ENCODE results near the gene OSBPL7. TPM values are rescaled to one million over a fixed set of nuclear protein-coding genes. Genes with fewer than 3 reads are reported as not detected.
A peak's percentile ranks its signal among the peaks of the same experiment; 100 is the strongest.

Gene OSBPL7
- total RNA-seq, 2 donors from 2014 or later: 18.2 to 42.2 TPM

DNA sequence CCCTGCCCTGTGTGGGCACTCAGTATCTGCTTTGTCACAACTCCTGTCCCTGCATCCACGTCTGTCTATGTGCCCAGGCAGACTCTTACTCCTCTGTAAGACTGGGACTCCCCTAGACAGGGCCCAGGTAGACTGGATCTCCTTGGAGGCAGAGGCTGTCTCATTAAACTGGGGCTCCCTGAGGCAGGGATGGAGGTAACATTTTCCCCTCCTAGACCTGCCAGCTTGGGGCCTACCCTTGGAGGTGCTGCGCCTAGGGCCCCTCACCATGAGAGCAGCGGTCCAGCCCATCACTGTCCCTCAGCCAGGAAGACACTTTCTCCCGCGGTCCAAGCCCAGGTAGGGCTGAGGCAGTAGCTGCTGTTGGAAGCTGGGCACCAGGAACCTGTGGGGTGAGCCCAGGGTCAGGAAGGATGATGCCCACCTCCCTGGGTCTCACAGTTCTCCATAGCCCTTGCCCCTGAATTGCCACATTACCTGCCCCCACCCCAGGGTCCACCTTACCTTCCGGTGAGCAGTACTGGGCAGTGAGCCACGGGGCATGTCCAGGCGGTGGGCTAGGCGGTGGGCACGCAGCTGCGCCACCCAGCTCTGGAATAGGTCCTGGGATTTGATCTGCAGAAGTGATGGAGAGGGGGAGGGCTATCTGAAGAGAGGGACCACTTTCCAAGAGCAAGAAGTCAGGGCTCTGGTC lies 3.4 kb downstream of the OSBPL7 start:
- DNase-seq (no peak), ATAC-seq (no peak)
- no peak overlapping the region for H3K4me3 ChIP-seq
- peaks cover 25% of the 10 kb centered on the region for H3K4me1 ChIP-seq
- no peak overlapping the region for H3K27ac ChIP-seq
- TF ChIP-seq POLR2A (IDR thresholded peaks at IDR 0.05): no peak
- TF ChIP-seq, protein P1, sequence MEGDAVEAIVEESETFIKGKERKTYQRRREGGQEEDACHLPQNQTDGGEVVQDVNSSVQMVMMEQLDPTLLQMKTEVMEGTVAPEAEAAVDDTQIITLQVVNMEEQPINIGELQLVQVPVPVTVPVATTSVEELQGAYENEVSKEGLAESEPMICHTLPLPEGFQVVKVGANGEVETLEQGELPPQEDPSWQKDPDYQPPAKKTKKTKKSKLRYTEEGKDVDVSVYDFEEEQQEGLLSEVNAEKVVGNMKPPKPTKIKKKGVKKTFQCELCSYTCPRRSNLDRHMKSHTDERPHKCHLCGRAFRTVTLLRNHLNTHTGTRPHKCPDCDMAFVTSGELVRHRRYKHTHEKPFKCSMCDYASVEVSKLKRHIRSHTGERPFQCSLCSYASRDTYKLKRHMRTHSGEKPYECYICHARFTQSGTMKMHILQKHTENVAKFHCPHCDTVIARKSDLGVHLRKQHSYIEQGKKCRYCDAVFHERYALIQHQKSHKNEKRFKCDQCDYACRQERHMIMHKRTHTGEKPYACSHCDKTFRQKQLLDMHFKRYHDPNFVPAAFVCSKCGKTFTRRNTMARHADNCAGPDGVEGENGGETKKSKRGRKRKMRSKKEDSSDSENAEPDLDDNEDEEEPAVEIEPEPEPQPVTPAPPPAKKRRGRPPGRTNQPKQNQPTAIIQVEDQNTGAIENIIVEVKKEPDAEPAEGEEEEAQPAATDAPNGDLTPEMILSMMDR (IDR thresholded peaks at IDR 0.05): no peak
- H3K27me3 ChIP-seq: no peaks in the 10 kb centered on the region
- intact Hi-C loops (cut with DNase I): no loop called here
- H3K36me3 ChIP-seq (replicated peaks in 1 of 2; ENCODE audit: insufficient read depth in 1 of 2, low read depth in 2 of 2): peaks cover 10 to 29% of the 10 kb centered on the region in 2 donors
- no peaks in the 10 kb centered on the region for H3K9me3 ChIP-seq
- 86 to 92% methylated on average over 9 to 11 of the region's 11 CpGs for WGBS, 2 donors

DNA sequence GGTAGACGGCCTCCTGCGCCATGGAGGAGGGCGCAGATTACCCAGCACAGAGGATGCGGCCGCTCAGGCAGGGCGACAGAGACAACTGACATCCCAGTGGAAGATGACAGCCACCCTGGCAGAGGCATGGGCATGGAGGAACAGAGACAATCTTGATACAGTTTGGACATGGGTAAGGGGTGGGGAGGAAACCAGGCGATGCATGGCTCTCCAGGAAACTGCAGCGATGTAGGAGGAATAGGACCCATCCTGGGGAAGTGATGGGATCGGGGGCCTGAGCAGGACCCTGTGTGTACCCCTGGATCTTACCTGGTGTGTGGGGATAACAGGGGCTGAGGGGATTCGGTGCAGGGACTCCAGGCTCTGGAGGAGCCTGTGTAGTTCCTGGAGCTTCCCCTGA lies 4.6 kb downstream of the OSBPL7 start:
- ATAC-seq (no peak), DNase-seq (no peak)
- Histone ChIP-seq H3K9me3 (no peaks in the 10 kb centered on the region), H3K36me3 (replicated peaks in 1 of 2; ENCODE audit: insufficient read depth in 1 of 2, low read depth in 2 of 2) (peaks cover 10 to 29% of the 10 kb centered on the region in 2 donors), H3K4me1 (peaks cover 31% of the 10 kb centered on the region), H3K27ac (no peak overlapping the region), H3K4me3 (no peak overlapping the region), H3K27me3 (no peaks in the 10 kb centered on the region)
- intact Hi-C loops (cut with DNase I): no loop called here
- no peak for TF ChIP-seq POLR2A (IDR thresholded peaks at IDR 0.05)
- TF ChIP-seq, protein P1 (IDR thresholded peaks at IDR 0.05): no peak
- 95 to 98% methylated on average over 10 of the region's 10 CpGs for WGBS, 2 donors

DNA sequence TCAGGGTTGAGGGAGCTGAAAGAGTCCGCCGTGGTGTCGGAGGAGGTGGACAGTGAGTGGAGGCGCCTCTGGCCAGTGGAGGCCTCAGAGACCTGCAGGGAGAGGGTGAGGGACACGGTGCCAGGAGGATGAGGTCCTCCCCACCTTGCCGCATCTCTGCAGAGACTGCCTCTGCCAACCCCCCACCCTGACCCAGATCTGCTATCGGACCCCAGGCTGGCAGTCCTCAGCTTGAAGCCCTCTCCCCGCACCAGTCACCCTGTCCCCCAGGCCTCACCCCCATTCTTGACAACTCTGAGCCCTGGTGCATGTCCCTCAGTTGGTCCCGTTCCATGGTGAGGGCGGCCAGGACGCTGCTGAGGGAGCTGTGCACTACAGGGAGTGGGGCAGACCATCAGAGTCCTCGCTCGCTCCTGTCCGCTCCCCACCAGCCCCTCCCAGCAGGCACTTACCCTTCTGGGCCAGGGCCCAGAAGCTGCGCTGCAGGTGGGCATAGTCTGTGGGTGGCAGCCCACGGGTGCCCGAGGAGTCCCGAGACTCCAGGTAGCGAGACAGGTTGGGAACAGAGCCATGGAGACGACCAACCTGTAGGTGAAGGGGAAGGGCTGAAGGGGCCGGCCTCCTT lies 5.4 kb downstream of the OSBPL7 start:
- Histone ChIP-seq H3K27ac (no peak overlapping the region), H3K4me3 (no peak overlapping the region), H3K36me3 (replicated peaks in 1 of 2; ENCODE audit: insufficient read depth in 1 of 2, low read depth in 2 of 2) (peaks cover 10 to 29% of the 10 kb centered on the region in 2 donors), H3K4me1 (peaks cover 35% of the 10 kb centered on the region), H3K9me3 (no peaks in the 10 kb centered on the region), H3K27me3 (no peaks in the 10 kb centered on the region)
- ATAC-seq: no peak
- intact Hi-C loops (cut with DNase I): no loop called here
- DNase-seq: no peak
- 94% methylated on average over 6 to 20 of the region's 21 CpGs for WGBS, 2 donors
- TF ChIP-seq, protein P1 (IDR thresholded peaks at IDR 0.05): no peak
- TF ChIP-seq POLR2A (IDR thresholded peaks at IDR 0.05): no peak

DNA sequence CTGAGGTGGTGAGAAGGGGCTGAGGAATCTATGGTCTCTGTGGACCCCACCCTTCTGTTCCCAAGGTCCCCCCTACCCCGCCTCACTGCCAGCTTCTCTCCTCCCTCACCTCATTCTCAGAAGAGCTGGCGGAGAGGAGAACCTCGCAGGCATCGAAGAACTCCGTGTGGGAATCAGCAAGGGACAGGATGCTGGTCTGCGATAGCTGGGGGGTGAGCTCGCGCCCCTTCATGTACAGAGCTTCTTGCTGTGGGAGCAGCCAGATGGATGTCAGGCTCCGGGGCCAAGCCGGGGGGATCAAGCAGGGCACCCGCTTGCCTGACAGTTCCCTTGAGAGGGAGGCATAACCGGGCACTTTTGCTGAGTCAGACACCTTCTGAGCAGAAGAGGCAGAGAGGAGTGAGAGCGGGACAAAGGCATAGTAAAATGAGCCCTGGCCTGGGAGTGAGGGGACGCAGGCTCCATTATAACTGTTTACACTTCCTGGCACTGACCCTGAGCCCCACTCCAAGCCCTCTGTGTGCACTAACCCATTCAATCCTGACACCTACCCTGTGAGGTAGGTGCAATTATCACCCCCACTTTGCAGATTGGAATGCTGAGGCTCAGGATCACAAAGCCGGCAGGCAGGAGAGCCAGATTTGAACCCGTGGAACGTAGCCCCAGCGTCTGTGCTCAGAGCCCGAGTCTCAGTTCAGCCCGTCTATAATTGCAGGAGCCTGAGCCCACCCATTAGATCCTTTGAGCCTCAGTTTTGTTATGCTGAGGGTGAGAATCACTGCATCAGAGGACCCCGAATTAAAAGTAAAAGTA lies 6.3 kb downstream of the OSBPL7 start:
- peaks cover 36% of the 10 kb centered on the region for H3K4me1 ChIP-seq

DNA sequence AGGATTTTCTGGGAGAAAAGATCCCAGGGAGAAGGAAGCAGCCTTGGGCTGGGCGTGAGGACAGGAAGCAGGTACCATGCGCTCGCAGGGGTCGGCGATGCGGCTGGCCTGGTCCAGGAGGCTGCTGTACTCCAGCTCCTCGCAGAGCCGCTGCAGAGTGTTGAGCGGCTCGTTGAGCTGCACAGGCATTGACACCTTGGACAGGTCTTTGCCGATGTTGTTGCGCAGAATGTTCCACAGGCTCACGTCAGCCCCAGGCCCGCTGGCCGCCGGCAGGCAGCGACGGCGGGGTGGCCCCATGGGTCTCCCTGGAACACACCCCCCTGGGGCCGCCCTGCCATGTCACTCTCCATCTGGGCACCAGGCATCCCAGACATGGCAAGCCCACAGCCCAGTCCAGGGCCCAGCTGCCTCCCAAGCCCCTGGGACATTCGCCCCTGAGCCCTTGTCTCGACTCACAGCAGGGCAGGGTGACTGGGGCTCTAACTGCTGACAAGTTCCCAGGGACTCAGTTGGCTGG lies 8.0 kb downstream of the OSBPL7 start:
- no peak for ATAC-seq
- H3K27ac ChIP-seq: no peak overlapping the region
- TF ChIP-seq, protein P1 (IDR thresholded peaks at IDR 0.05): no peak
- no peak for TF ChIP-seq POLR2A (IDR thresholded peaks at IDR 0.05)
- peaks cover 10 to 31% of the 10 kb centered on the region in 2 donors for H3K36me3 ChIP-seq (replicated peaks in 1 of 2; ENCODE audit: insufficient read depth in 1 of 2, low read depth in 2 of 2)
- peaks cover 49% of the 10 kb centered on the region for H3K4me1 ChIP-seq
- no peak overlapping the region for H3K4me3 ChIP-seq
- intact Hi-C loops (cut with DNase I): no loop called here
- 90 to 95% methylated on average over 2 to 21 of the region's 22 CpGs for WGBS, 2 donors
- no peaks in the 10 kb centered on the region for H3K9me3 ChIP-seq
- peak in 1 of 4 donors; percentile 8 for DNase-seq
- no peaks in the 10 kb centered on the region for H3K27me3 ChIP-seq

More for the DNA sequence above, 6.3 kb downstream of the OSBPL7 start:
- ATAC-seq (no peak), DNase-seq (peak in 1 of 4 donors; percentile 2)
- no peak overlapping the region for H3K4me3 ChIP-seq
- TF ChIP-seq POLR2A (IDR thresholded peaks at IDR 0.05): no peak
- peaks cover 10 to 29% of the 10 kb centered on the region in 2 donors for H3K36me3 ChIP-seq (replicated peaks in 1 of 2; ENCODE audit: insufficient read depth in 1 of 2, low read depth in 2 of 2)
- intact Hi-C loops (cut with DNase I): no loop called here
- no peaks in the 10 kb centered on the region for H3K9me3 ChIP-seq
- 89 to 90% methylated on average over 13 to 21 of the region's 21 CpGs for WGBS, 2 donors
- H3K27me3 ChIP-seq: no peaks in the 10 kb centered on the region
- H3K27ac ChIP-seq: no peak overlapping the region

Measured in body of pancreas (tissue), 4 donors.